ENCODE data around the gene PSMD10.
A peak's percentile ranks its signal among the peaks of the same experiment; 100 is the strongest.

Gene PSMD10

GRCh38 chrX:108091264-108091877 is at the start of gene PSMD10, which contains the start of gene ATG4A:
PSMD10 (minus strand) TSS chrX:108091542; CDS start chrX:108091520, 22 bp downstream.
ATG4A (plus strand) TSS chrX:108091778; CDS start chrX:108091827, 49 bp downstream.
- peak; percentile 86 for DNase-seq

DNA sequence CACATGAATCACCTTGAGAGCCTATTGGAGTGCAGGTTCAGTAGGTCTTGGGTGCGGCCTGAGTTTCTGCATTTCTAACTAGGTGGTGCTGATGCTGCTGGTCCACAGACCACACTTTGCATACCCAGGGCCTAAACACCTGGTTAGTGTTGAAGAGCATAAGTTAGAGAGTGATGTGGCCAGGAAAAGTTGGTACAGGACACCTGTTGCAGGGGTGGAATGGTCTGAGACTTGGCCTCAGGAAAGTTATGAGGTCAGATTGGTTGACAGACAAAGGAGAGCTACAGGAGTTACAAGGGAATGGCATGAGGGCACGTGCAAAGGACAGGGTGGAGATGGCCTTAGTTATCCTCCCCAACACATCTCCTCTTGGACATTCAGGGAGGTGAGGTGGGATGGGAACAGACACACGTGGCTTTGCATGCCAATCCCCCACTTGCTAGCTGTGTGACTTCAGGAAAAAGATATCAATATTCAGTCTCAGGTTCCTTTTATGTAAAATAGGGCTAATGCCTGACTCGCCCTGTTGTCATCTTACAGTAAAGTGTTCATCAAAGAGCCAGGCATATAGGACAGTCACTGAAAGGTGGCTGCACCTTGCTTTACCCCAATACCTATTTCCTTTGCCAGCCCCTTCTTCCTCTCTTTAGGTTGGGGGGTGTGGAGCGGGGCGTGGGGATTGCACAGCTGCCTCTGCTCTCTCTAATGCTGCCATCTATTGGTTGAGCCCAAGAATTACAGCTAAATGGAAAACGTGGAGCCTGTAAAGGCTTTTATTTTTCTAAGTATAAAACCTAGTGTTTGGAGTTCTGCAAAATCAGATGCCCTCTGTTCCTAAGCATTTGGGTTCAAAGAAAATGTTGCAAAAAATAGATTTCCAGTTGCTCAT is 47.7 kb upstream of the PSMD10 start:
- no peak for DNase-seq

DNA sequence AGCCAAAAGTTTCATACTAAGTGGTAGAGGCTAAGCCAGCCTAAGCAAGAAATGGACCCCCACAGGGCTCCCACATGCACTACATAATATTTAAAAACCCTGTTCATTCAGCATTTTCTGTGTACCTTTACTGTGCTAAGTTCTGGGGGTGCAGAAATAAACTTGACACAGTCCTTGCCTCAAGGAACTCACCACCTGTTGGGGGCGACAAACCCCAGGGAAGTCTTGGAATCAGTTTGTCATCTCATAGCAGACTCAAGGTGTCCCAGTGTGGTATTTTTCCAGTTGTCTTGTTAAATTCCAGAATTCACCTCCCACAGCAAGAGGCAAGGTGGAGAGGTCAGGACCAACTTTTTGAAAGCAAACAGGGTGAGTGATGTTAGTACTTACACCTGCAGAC is 43.4 kb upstream of the PSMD10 start:
- no peak for DNase-seq

DNA sequence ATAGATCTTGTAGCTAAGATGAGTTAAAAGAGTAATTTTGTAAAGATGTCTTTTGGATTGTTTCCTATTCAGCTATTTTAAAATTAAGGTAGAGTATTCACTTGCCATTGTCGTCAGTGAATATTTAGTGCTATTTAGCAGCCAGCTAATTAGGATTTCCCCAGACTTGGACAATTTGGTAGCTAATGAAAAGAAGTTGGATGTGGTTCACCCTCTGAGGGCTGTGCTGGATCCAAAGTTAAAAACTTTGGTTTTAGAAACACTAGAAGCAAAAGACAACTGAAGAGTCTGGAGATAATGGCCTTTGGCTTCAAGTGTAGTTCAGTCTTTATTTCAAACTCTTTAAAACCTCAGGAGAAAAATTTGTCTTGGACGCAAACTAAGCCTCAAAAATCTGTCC is 41.5 kb upstream of the PSMD10 start:
- DNase-seq: no peak

- no peak for DNase-seq
Measured at GRCh38 chrX:108132034-108132433, 40.7 kb upstream of the PSMD10 start.

DNA sequence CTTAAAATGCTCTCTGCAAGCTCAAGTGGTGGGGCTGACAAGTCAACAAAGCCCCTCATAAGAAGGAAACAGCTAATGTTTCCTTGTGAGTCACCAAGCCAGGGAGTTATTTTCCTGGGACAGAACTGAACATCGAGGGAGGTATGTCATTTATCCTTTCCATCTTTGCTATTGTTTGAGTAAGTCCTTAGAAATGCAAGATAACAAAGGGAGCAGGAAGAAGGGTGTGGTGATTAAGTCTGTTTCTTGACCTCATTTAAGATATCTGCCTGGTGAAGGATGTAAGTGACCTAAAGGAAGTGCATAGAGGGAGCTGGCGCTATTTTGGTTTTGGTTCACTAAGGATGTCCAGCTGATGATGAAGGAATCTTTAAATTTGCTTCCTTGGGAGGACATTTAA is 40.1 kb upstream of the PSMD10 start:
- no peak for DNase-seq

- no peak for DNase-seq
Measured at GRCh38 chrX:108130889-108131288, 39.5 kb upstream of the PSMD10 start.

GRCh38 chrX:108127152-108127551 is 35.8 kb upstream of the PSMD10 start:
- DNase-seq: no peak

DNA sequence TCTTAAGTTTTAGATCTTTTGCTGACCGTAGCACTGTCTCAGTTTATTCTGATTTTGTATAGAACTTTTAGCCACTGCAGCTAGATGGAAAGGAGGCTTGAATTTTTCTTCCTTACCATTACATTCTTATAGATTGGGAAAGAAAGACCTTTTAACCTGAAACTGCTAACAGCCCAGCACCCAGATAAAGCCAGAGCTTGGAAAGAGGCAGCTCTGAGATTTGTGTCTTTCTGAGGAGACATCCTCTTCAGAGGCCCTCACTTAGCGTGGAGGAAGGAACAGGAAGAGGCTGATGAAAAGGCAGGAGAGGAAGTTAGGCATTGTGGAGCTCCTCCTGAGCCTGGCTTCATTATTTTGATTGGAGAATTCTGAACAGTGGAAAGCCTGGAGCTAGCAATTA is 35.3 kb upstream of the PSMD10 start:
- no peak for DNase-seq

DNA sequence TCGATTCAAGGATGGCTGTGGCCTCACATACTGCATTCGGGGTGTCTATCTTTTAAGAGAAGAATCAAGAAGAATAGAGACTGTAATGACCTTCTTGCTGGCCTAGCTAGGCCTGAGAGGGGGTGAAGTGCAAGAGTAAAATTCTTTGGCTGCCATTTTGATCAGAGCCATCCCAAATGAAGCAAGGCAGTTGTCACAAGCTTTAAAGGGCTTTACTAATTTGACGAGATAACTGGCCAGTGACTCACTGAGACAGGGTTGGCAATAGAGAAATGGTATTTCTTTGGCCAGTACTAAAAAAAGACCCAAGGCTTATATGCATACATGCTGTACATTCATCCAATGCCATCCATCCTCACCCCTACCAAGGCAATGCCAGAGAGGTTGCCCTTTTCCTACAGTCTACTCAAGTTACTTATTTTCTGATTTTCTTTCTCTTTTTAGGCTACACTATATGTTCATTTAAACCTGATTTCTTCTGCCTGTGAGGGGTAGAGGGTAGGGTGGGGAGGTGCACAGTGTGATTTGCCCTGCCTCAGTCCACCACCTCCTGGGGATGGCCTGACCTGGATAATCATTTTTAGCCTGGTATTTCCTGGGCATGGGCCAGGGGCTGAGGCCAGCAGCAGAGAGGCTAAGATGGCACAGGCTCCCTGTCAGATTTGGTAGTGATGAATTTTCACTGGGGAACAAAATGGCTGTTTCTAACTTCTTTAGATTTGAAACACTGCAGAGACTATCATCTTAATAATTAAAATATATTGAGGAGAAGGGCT is 32.4 kb upstream of the PSMD10 start:
- DNase-seq: no peak

DNA sequence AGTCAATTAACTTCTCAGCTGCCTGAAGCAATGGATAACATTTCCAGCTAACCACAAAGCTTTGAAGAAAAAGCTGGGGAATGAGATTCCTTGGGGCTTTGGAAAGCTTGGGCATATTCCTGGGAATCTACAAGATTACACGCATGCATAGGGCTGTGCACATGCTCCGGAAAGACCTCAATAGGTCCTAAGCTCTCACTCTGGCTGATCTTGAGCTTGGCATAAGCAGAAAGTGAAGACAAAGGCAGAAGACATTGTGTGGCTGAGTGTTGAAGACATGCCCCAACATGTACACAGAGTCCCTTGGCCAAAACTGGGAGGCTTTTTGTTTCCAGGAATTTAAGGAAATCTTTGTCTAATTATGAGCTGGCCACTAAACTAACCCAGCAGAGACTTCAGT is 31.4 kb upstream of the PSMD10 start:
- DNase-seq: no peak

- no peak for DNase-seq
Measured at GRCh38 chrX:108121291-108121690, 29.9 kb upstream of the PSMD10 start.

GRCh38 chrX:108117988-108118387 is 26.6 kb upstream of the PSMD10 start:
- no peak for DNase-seq

DNA sequence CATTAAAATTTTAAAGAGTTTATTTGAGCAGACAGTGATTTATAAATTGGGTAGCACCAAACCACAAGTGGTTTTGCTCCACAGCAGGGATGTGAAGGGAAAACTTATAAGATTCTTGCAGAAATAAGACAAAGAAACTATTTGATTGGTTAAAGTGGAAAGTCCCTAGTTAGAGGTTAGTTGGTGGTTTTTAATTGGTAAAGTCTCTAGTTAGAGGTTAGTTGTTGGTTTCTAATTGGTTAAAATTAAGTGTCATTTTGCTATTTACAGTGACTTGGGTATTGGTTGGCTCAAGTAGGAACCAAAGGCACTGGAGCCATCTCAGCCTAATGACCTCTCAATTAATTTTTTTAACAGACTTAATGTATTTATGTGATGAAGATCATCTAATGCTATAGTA is 23.2 kb upstream of the PSMD10 start:
- DNase-seq: no peak

DNA sequence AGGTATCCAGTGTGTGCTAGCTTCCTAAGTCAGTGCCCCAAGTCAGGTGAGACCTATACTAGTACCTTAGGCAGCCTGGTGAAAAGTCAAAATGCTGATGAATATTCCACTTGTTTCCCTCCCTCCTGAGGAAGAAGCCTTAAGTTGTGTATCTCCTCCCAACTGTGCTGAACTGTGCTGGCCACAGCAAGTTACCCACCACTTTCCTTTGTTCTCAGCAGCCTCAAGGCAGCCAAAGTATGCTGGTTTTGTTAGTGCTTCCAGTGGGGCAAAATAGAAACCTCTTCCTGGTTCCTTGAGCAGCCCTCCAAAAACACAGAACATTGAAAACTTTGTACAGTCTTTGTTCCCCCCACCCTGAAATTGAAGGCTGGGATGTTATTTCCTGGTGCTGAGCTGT is 14.1 kb upstream of the PSMD10 start:
- DNase-seq: no peak

DNA sequence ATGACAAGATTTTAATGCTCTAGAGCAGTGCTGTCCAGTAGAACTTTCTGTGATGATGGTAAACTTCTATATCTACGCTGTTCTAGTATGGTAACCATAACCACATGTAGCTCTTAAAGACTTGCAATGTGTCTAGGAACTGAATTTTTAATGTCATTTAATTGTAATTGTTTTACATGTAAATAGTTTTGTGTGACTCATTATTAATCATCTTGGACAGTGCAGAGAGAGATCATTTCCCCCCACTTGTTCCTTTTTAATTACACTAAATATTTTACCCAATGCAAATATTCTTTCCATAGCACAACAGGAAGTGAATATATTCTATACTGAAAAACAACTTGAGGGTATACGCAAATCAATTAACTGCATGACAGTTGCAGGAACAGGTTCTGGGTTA is 6.0 kb upstream of the PSMD10 start:
- no peak for DNase-seq

DNA sequence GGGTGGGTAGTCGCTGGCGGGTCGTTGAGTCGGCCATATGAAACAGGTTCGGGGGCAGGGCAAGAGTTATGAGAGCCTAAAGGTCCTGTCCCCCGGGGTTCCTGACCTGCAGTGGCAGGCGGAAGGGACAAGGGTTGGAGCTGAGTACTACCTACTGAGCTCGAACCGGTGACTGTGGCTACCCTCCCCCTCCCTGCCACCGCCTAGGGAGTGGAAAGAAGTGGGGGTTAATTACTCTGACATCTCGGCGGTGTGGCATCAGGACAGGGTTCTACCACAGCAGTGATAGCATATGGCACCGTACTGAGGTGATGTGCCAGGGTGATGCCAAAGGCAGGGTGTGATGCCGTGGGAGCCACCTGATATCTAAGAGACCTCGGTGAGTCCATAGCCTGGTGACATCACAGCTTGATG is 543 bp upstream of the PSMD10 start:
- DNase-seq: no peak

GRCh38 chrX:108090491-108091263 is 665 bp downstream of the PSMD10 start:
- DNase-seq: no peak

- DNase-seq: no peak
Measured at GRCh38 chrX:108088511-108088910, 2.8 kb downstream of the PSMD10 start.

DNA sequence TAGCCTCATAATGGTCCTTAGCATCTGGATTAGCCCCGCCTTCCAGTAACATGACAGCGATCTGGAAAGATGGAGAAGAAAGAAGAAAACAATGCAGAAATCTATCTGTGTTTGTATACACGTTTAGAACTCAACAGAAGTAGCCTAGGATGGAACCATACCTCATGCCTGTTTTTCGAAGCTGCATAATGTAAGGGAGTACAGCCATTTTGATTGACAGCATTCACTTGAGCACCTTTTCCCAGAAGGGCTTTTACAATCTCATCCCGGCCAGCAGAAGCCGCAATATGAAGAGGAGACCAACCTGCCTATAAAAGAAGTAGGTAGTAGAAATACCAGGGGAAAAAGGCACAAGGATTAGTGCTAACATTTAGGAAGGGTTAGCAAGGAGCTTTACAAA is 3.5 kb downstream of the PSMD10 start:
- no peak for DNase-seq

DNA sequence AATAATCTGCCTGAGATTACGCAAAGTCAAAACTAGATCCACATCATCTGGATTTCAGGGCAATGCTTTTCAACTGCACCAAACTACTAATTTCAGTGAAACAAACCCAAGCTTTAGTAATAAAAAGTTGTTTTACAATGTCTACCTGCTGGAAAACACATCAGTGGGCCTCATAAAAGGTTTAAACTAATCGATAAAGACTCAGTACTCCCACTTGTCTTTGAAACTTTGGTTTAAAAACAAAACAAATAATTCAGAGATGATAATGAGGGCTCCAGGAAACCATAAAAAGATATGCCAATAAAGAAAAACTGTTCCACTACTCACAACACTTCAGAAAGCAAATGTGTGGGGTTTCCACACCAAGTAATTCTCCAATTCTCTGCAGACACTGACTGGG is 10.2 kb downstream of the PSMD10 start:
- DNase-seq: no peak

DNA sequence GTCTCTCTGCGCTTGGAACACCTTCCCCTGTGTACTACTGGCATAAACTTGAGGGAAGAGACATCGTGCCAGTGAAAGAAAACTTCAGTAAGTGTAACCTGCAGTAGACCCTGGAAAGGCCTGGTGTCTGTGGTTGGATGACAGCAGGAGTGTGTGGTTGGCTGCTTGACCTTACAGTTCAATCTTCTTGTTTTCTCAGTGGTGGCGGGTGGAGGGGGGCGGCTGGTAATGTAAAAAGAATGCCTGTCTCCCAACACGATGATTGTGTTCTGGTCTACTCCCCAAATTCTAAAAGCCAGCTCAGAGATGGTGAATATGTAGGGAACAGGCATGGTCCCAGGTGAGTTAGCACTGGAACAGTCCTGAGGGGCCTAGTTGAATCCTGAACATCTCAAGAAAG is 18.6 kb downstream of the PSMD10 start:
- no peak for DNase-seq

- no peak for DNase-seq
Measured at GRCh38 chrX:108071578-108071977, 19.8 kb downstream of the PSMD10 start.
